DMS79 treated with DMSO at 0.1 percent for 48 hours (cell line): ENCODE data around the gene ATP11C.
"Not testable (repeated sequence)": the region's sequence is repeated elsewhere in the genome, so short reads cannot be mapped to it uniquely, and the experiment has no call there.

ENCODE experiments used
- DNase-seq: peaks from one replicate; lab custom pipeline; 2025; lab: John Stamatoyannopoulos, UW

The ATP11C gene

GRCh38 chrX:139720136-139720535 is 212.7 kb downstream of the ATP11C start:
- no peak for DNase-seq

GRCh38 chrX:139708067-139708466 is 224.8 kb downstream of the ATP11C start, which contains the start of gene MCF2:
TSS of gene MCF2 (minus strand) at chrX:139708167. CDS start at chrX:139651744, 56,423 bp downstream.
- DNase-seq = no peak

GRCh38 chrX:139702658-139703057 is 230.2 kb downstream of the ATP11C start:
- DNase-seq = no peak

GRCh38 chrX:139692908-139693307 is 239.9 kb downstream of the ATP11C start:
- peak; percentile 20 for DNase-seq

- peak; percentile 20 for DNase-seq
Measured at GRCh38 chrX:139692506-139692849, 240.4 kb downstream of the ATP11C start.

- no peak for DNase-seq
Measured at GRCh38 chrX:139691843-139692505, 240.9 kb downstream of the ATP11C start.

- no peak for DNase-seq
Measured at GRCh38 chrX:139691493-139691842, 241.4 kb downstream of the ATP11C start.

GRCh38 chrX:139685175-139685574 is 247.7 kb downstream of the ATP11C start:
- not testable (repeated sequence) for DNase-seq

GRCh38 chrX:139680356-139680755 is 252.5 kb downstream of the ATP11C start:
- DNase-seq = no peak
